ENCODE data around the gene BCAM. TPM values are rescaled to one million over a fixed set of nuclear protein-coding genes. Genes with fewer than 3 reads are reported as not detected.

Gene BCAM
- total RNA-seq, 1 experiment from 2014 or later, result 78.7 TPM

DNA sequence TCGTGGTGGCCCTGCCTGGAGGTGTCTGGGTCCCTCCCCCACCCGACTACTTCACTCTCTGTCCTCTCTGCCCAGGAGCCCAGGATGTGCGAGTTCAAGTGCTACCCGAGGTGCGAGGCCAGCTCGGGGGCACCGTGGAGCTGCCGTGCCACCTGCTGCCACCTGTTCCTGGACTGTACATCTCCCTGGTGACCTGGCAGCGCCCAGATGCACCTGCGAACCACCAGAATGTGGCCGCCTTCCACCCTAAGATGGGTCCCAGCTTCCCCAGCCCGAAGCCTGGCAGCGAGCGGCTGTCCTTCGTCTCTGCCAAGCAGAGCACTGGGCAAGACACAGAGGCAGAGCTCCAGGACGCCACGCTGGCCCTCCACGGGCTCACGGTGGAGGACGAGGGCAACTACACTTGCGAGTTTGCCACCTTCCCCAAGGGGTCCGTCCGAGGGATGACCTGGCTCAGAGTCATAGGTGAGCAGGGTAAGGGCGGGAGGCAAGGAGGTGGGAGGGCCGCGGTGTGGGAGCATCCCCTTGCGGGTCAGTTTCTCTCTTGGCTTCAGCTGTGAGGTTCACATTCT, 56.4 kb downstream of the BCAM start:
- DNase-seq (ENCODE audit: low read depth, low spot score), result no peak
- no peaks in the 10 kb centered on the region for H3K27me3 ChIP-seq (ENCODE audit: insufficient read depth, low read length)
- H4K20me1 ChIP-seq (ENCODE audit: insufficient read depth), result no peaks in the 10 kb centered on the region
- no peak overlapping the region for H3K9ac ChIP-seq (ENCODE audit: low read length)
- H3K27ac ChIP-seq (ENCODE audit: low read depth, low read length), result no peak overlapping the region; the same call in 1 of the 2 replicates
- H3K9me2 ChIP-seq (ENCODE audit: insufficient read depth), result no peaks in the 10 kb centered on the region
- POLR2A ChIA-PET, result no interaction called here
- no peak overlapping the region for H3K4me3 ChIP-seq (replicated peaks in 1 of 2; ENCODE audit: low read depth in 1 of 2, low read length in 2 of 2)
- H2AFZ ChIP-seq (ENCODE audit: low read depth, low read length, poor library complexity, severe bottlenecking), result no peak overlapping the region
- no peak for ATAC-seq
- CTCF ChIA-PET, result no interaction called here
- H3K79me2 ChIP-seq (ENCODE audit: insufficient read depth, low read length), result peaks cover 29% of the 10 kb centered on the region
- no peaks in the 10 kb centered on the region for H3K9me3 ChIP-seq (ENCODE audit: control insufficient read depth in 1 of 2, insufficient read depth in 1 of 2, low read depth in 1 of 2, low read length in 2 of 2)
- RAD21 ChIA-PET (ENCODE audit: low non-redundant PET in 1 of 2, low total read pairs in 2 of 2, uncharacterized antibody in 2 of 2, unreplicated experiment in 2 of 2), result no interaction called here
- H3K36me3 ChIP-seq (ENCODE audit: control insufficient read depth in 1 of 2, insufficient read depth in 2 of 2, low read length in 2 of 2), result peaks cover 2 to 5% of the 10 kb centered on the region in 2 experiments; a peak in 2 of 4 replicates
- H3K4me2 ChIP-seq (ENCODE audit: low read length), result no peak overlapping the region
- no peak for TF ChIP-seq SIN3A (IDR thresholded peaks at IDR 0.05; ENCODE audit: low read depth)
- no peak for TF ChIP-seq POLR2A (IDR thresholded peaks at IDR 0.05; ENCODE audit: borderline replicate concordance, extremely low read depth, insufficient read depth, insufficient read length)
- no peak for TF ChIP-seq ZNF274 (IDR thresholded peaks at IDR 0.05; ENCODE audit: low read depth, low read length)
- no peak for TF ChIP-seq ZFX (IDR thresholded peaks at IDR 0.05)
- no peak for TF ChIP-seq EGR1 (IDR thresholded peaks at IDR 0.05; ENCODE audit: low read depth)
- no peak for TF ChIP-seq YY1 (IDR thresholded peaks at IDR 0.05; ENCODE audit: extremely low read depth, insufficient replicate concordance, low read depth, low read length)
- no peak for TF ChIP-seq ELF1 (IDR thresholded peaks at IDR 0.05; ENCODE audit: borderline replicate concordance, low read depth)
- TF ChIP-seq POLR2AphosphoS5 (IDR thresholded peaks at IDR 0.05; ENCODE audit: low read depth, low read length), result no peak
- TF ChIP-seq SP1 (IDR thresholded peaks at IDR 0.05; ENCODE audit: low read depth), result no peak
- no peak for TF ChIP-seq JUND (IDR thresholded peaks at IDR 0.05)
- TF ChIP-seq RAD21 (IDR thresholded peaks at IDR 0.05; ENCODE audit: low read depth), result no peak
- intact Hi-C loops (cut with micrococcal nuclease), result no loop called here
- peaks cover 17 to 36% of the 10 kb centered on the region in 2 experiments for H3K4me1 ChIP-seq (ENCODE audit: control insufficient read depth in 1 of 2, insufficient read depth in 2 of 2, low read length in 2 of 2)
- BruUV-seq (replicated peaks), result no TSS peak

DNA sequence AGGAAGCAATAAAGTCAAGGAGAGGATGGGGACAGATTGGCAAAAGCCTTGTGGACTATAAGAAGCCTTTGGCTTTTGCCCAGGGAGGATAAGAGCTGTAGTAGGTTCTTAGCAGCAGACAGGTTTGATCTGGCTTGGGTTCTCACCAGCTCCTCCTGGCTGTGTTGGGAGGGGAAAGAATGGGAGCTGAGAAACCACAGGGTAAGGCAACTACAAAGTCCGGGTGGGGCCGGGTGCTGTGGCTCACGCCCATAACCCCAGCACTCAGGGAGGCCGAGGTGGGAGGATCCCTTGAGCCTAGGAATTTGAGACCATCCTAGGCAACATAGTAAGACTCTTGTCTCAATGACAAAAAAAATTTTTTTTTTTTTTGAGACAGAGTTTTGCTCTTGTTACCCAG, 57.8 kb downstream of the BCAM start:
- peaks cover 17 to 36% of the 10 kb centered on the region in 2 experiments for H3K4me1 ChIP-seq (ENCODE audit: control insufficient read depth in 1 of 2, insufficient read depth in 2 of 2, low read length in 2 of 2)
- no peaks in the 10 kb centered on the region for H4K20me1 ChIP-seq (ENCODE audit: insufficient read depth)
- peaks cover 4 to 9% of the 10 kb centered on the region in 2 experiments; a peak in 3 of 4 replicates for H3K36me3 ChIP-seq (ENCODE audit: control insufficient read depth in 1 of 2, insufficient read depth in 2 of 2, low read length in 2 of 2)
- H3K4me2 ChIP-seq (ENCODE audit: low read length), result peak overlapping the region; percentile 29
- H2AFZ ChIP-seq (ENCODE audit: low read depth, low read length, poor library complexity, severe bottlenecking), result no peak overlapping the region
- RAD21 ChIA-PET (ENCODE audit: low non-redundant PET in 1 of 2, low total read pairs in 2 of 2, uncharacterized antibody in 2 of 2, unreplicated experiment in 2 of 2), result no interaction called here
- peaks cover 19% of the 10 kb centered on the region for H3K79me2 ChIP-seq (ENCODE audit: insufficient read depth, low read length)
- POLR2A ChIA-PET, result no interaction called here
- no peak overlapping the region for H3K4me3 ChIP-seq (replicated peaks in 1 of 2; ENCODE audit: low read depth in 1 of 2, low read length in 2 of 2)
- H3K27ac ChIP-seq (ENCODE audit: low read depth, low read length), result peak overlapping the region; percentile 41; the same call in 1 of the 2 replicates
- peak; percentile 71 for ATAC-seq
- no peaks in the 10 kb centered on the region for H3K9me3 ChIP-seq (ENCODE audit: control insufficient read depth in 1 of 2, insufficient read depth in 1 of 2, low read depth in 1 of 2, low read length in 2 of 2)
- H3K9ac ChIP-seq (ENCODE audit: low read length), result 0 out of 2 replicates have a peak overlapping the region, but pooled peaks have one; percentile 23
- no TSS peak for BruUV-seq (replicated peaks)
- H3K27me3 ChIP-seq (ENCODE audit: insufficient read depth, low read length), result no peaks in the 10 kb centered on the region
- intact Hi-C loops (cut with micrococcal nuclease), result no loop called here
- H3K9me2 ChIP-seq (ENCODE audit: insufficient read depth), result no peaks in the 10 kb centered on the region
- TF ChIP-seq YY1 (IDR thresholded peaks at IDR 0.05; ENCODE audit: extremely low read depth, insufficient replicate concordance, low read depth, low read length) (no peak), CTCF (IDR thresholded peaks at IDR 0.05 in 2 of 3, conservative IDR thresholded peaks at IDR 0.05 in 1 of 3; ENCODE audit: borderline replicate concordance in 1 of 3, insufficient read depth in 1 of 3, low read depth in 2 of 3, low read length in 2 of 3) (no peak), POLR2AphosphoS5 (IDR thresholded peaks at IDR 0.05; ENCODE audit: low read depth, low read length) (no peak), EGR1 (IDR thresholded peaks at IDR 0.05; ENCODE audit: low read depth) (no peak)
- TF ChIP-seq, protein P1, sequence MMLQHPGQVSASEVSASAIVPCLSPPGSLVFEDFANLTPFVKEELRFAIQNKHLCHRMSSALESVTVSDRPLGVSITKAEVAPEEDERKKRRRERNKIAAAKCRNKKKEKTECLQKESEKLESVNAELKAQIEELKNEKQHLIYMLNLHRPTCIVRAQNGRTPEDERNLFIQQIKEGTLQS (IDR thresholded peaks at IDR 0.05), result no peak
- CTCF ChIA-PET, result no interaction called here
- DNase-seq (ENCODE audit: low read depth, low spot score), result no peak

Data from HCT116 (cell line).